GM23248 (cell line): ENCODE results near the gene GDI2.

Experiments
- EZH2 ChIP-seq: fragments of 200-600 bp; sonication (generic); IDR thresholded peaks from 2 replicates; pipeline ENCODE4 v1.6.1; 2018; ENCODE audit warnings: antibody characterized with exemption, mild to moderate bottlenecking; ENCODE audit not compliant: insufficient read depth, poor library complexity, severe bottlenecking
- EZH2phosphoT487 ChIP-seq: fragments of 200-600 bp; sonication (generic); IDR thresholded peaks from 2 replicates; pipeline ENCODE4 v1.6.1; 2018; ENCODE audit warnings: antibody characterized with exemption, moderate library complexity, mild to moderate bottlenecking, low read depth; ENCODE audit not compliant: insufficient read depth

GRCh38 chr10:5818048-5818331 lies 4.8 kb upstream of the GDI2 start:
- TF ChIP-seq EZH2phosphoT487 (no peak), EZH2 (no peak)
